Adrenal gland (tissue), 12 donors: ENCODE measurements around the gene DGCR8. TPM values are rescaled to one million over a fixed set of nuclear protein-coding genes. Genes with fewer than 3 reads are reported as not detected.

Experiments used
- DNase-seq, 7 donors: peaks; one replicate each; pipeline ENCODE4 v3.0.0-alpha.2; 2019 to 2020
- H3K27ac ChIP-seq, 5 donors: fragments of 200-600 bp; sonication (generic) in 4 of 5; 1 replicate in 3 of 5; 2 replicates in 2 of 5; pipeline versions ENCODE4 v1.5.1 to v1.8.0; 2016 to 2020; ENCODE audit warnings: mild to moderate bottlenecking in 1 of 5
- H3K27me3 ChIP-seq: fragments of 200-600 bp; 2 replicates; pipeline ENCODE4 v1.8.0; 2021
- H3K36me3 ChIP-seq, 2 donors: fragments of 200-600 bp; replicated peaks in 1 of 2; 1 replicate in 1 of 2; 2 replicates in 1 of 2; pipeline versions ENCODE4 v1.5.1 to v1.8.0; 2018 to 2022
- H3K4me1 ChIP-seq, 2 donors: fragments of 200-600 bp; replicated peaks in 1 of 2; 1 replicate in 1 of 2; 2 replicates in 1 of 2; pipeline versions ENCODE4 v1.5.1 to v1.8.0; 2018 to 2021
- H3K4me3 ChIP-seq, 4 donors: fragments of 200-600 bp; sonication (generic) in 3 of 4; one replicate each; pipeline ENCODE4 v1.5.1; 2016 to 2018
- H3K9me3 ChIP-seq, 3 donors: fragments of 200-600 bp; sonication (generic) in 1 of 3; replicated peaks in 1 of 3; 1 replicate in 2 of 3; 2 replicates in 1 of 3; pipeline versions ENCODE4 v1.5.1 to v1.8.0; 2016 to 2021
- CTCF ChIP-seq, 6 experiments: fragments of 450-650 bp in 4 of 6; fragments of 200-600 bp in 2 of 6; sonication (generic) in 1 of 6; IDR thresholded peaks; 1 replicate in 5 of 6; 2 replicates in 1 of 6; pipeline versions ENCODE4 v1.5.1 to v1.8.0; 2016 to 2021; ENCODE audit warnings: antibody characterized with exemption in 6 of 6, mild to moderate bottlenecking in 2 of 6, moderate library complexity in 1 of 6
- POLR2A ChIP-seq, 2 donors: fragments of 450-650 bp; IDR thresholded peaks; one replicate each; pipeline ENCODE4 v1.6.1; 2017; ENCODE audit warnings: antibody characterized with exemption in 2 of 2, mild to moderate bottlenecking in 2 of 2, moderate library complexity in 1 of 2
- WGBS, 4 donors: extraction: QIAGEN DNeasy Blood & Tissue Kit in 2 of 4; methylation state at CpG; one replicate each; pipeline versions ENCODE4 v1.1.5 to v1.1.7; 2013 to 2017; 5-methylcytosine and 5-hydroxymethylcytosine counted together
- intact Hi-C, 2 donors: fragments of 100-400 bp; cut with DNase I; formaldehyde crosslinking; loops; one replicate each; pipeline versions ENCODE4 v1.14.1 to v1.15.0; 2022 to 2023
- polyA plus RNA-seq, 3 donors: library from polyadenylated mRNA; stranded (reverse); fragments of 200-250 nt in 2 of 3; fragments of 350-450 nt in 1 of 3; fragmentation: Illumina TruSeq in 1 of 3; extraction: RNeasy Lipid Tissue Mini Kit (QIAGEN cat#74804) in 1 of 3; gene quantifications; one replicate each; pipeline ENCODE4 v1.2.3, GENCODE V29; 2013 to 2014
- total RNA-seq, 9 donors: library from RNA; depleted of rRNA in 4 of 9; stranded (reverse); fragments of >200 nt in 4 of 9; fragments of 120-200 nt in 1 of 9; fragmentation: NEBNext Ultra II Directional in 1 of 9; extraction: Animal tissue kit (Norgen Biotek cat#: 25700) in 1 of 9; gene quantifications; one replicate each; pipeline versions ENCODE4 v1.1.0 to v1.2.4, GENCODE V29; 2013 to 2023
- donor health status: healthy with polysubstance abuse.
- donor health status: Bipolar disorder and iron deficiency.
- donor health status: DM: yes; HTN: yes; CAD: no.
- donor health status: DM: no; HTN: no; CAD: no.
- donor health status: DM: no; HTN: no; CAD: no.
- donor health status: DM: yes; HTN: yes; CAD: no.

DGCR8 gene
- total and polyA plus RNA-seq, 12 donors: 7.2 to 32.2 (median 22.4) TPM

GRCh38 chr22:20147237-20147988 lies 67.4 kb downstream of the DGCR8 start:
- no peaks in the 10 kb centered on the region for H3K9me3 ChIP-seq
- TF ChIP-seq POLR2A (IDR thresholded peaks at IDR 0.05): no peak
- no peak for TF ChIP-seq CTCF (IDR thresholded peaks at IDR 0.05)
- no peaks in the 10 kb centered on the region for H3K27me3 ChIP-seq
- intact Hi-C loops: no loop called here
- no peaks in the 10 kb centered on the region for H3K36me3 ChIP-seq
- no peaks in the 10 kb centered on the region for H3K4me1 ChIP-seq
- DNase-seq: no peak
- no peak overlapping the region for H3K27ac ChIP-seq
- H3K4me3 ChIP-seq: no peak overlapping the region
- WGBS, 4 donors: 73 to 89% (median 75%) methylated on average over 8 to 14 of the region's 14 CpGs

GRCh38 chr22:20148414-20148813 lies 68.4 kb downstream of the DGCR8 start:
- Histone ChIP-seq H3K27me3 (no peaks in the 10 kb centered on the region), H3K9me3 (no peaks in the 10 kb centered on the region), H3K36me3 (no peaks in the 10 kb centered on the region), H3K4me3 (no peak overlapping the region), H3K27ac (no peak overlapping the region), H3K4me1 (no peaks in the 10 kb centered on the region)
- TF ChIP-seq POLR2A (IDR thresholded peaks at IDR 0.05): no peak
- no peak for TF ChIP-seq CTCF (IDR thresholded peaks at IDR 0.05)
- whole genome bisulfite sequencing, 4 donors: 76 to 82% (median 79%) methylated on average over 3 to 18 of the region's 18 CpGs
- intact Hi-C loops: no loop called here
- DNase-seq: no peak

DNA sequence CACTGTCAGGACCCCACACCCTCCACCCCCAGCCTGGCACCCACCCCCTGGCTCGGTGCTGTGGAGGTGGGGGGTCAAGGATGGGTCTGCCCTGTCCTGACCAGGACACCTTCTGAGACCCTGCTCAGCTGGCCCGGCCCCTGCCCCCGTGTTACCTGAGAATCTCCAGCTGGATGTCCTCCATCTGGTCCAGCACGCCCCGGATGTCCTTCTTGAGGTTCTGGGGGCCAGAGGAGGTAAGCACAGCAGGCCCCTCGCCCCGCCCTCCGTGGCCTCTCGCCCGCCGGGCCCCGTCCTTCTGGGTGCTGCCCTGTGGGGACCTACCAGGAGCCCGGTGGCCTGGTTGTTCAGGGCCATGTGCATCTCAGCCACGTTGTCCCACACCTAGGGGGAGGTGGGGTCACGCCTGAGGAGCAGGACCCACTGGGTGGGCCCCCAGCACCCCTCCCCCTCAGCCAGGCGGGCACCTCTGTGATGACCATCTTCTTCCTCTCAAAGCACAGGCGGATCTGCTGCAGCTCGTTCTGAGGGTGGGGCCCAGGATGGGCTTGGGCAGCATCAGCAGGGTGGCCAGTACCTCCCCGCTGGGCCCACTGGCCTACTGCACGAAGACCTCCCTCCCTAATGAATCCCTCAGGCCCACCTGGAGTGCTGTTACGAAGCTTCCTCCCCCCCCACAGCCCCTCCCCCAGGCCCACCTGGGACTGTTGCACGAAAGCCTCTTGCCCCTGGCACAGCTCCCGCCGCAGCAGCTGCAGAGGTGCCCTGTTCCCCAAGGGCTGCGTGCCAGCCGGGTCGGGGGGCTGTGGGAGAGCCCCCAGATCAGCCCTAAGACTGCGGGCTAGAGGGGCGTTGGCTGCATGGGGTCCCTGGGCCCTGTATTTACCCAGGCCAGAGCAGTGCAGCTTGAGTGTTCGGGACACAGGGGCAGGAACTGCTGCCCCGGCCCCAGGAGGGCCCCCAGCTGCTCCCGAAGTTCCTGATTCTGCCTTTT lies 69.5 kb downstream of the DGCR8 start:
- Histone ChIP-seq H3K27me3 (no peaks in the 10 kb centered on the region), H3K27ac (no peak overlapping the region)
- 69 to 74% (median 70%) methylated on average over 2 to 32 of the region's 32 CpGs for WGBS, 4 donors

More for the DNA sequence above, 69.5 kb downstream of the DGCR8 start:
- intact Hi-C loops: no loop called here
- Histone ChIP-seq H3K36me3 (no peaks in the 10 kb centered on the region), H3K4me1 (no peaks in the 10 kb centered on the region), H3K4me3 (no peak overlapping the region), H3K9me3 (no peaks in the 10 kb centered on the region)
- TF ChIP-seq POLR2A (IDR thresholded peaks at IDR 0.05) (no peak), CTCF (IDR thresholded peaks at IDR 0.05) (no peak)
- DNase-seq: no peak
